Panc1 (cell line): ENCODE data around the gene ZBED4. TPM values are rescaled to one million over a fixed set of nuclear protein-coding genes. Genes with fewer than 3 reads are reported as not detected.

Source experiments
- ATAC-seq: fragments of 200-7000 bp; cut with Tn5 transposase; 2 replicates; pipeline ENCODE4 v1.9.1; 2020; ENCODE audit warnings: mild to moderate bottlenecking, moderate library complexity
- BruUV-seq: library from RNA; stranded (reverse); fragments of 400-500 nt; replicated peaks from 2 replicates; lab custom pipeline; 2021; lab: Mats Ljungman, UMichigan
- CTCF ChIA-PET: fragments of 300-600 bp; sonication (Branson Sonifier 250); formaldehyde crosslinking; loops from one replicate; lab custom pipeline; 2022; ENCODE audit warnings: antibody characterized with exemption; lab: Charles Lee
- POLR2A ChIA-PET: fragments of 300-600 bp; sonication (Branson Sonifier 250); formaldehyde crosslinking; loops from one replicate; lab custom pipeline; 2022; ENCODE audit warnings: antibody characterized with exemption; lab: Charles Lee
- DNase-seq: peaks from one replicate; pipeline ENCODE4 v3.0.0-alpha.2; 2010; ENCODE audit warnings: low read depth, low spot score
- H3K27ac ChIP-seq: 2 replicates; pipeline ENCODE4 v1.5.1; 2011; ENCODE audit warnings: mild to moderate bottlenecking, low read length, inconsistent platforms
- H3K27me3 ChIP-seq: fragments of 200-500 bp; sonication (Bioruptor generic); 2 replicates; pipeline ENCODE4 v1.6.0; 2014; ENCODE audit warnings: low read length, inconsistent platforms; ENCODE audit not compliant: control insufficient read depth, insufficient read depth
- H3K36me3 ChIP-seq: fragments of 200-500 bp; sonication (Bioruptor generic); 2 replicates; pipeline ENCODE4 v1.5.1; 2014; ENCODE audit warnings: inconsistent platforms, mild to moderate bottlenecking, low read length, moderate library complexity; ENCODE audit not compliant: control insufficient read depth, insufficient read depth
- H3K4me1 ChIP-seq: 2 replicates; pipeline ENCODE4 v1.5.1; 2011; ENCODE audit warnings: inconsistent platforms, mild to moderate bottlenecking, low read length, moderate library complexity; ENCODE audit not compliant: control insufficient read depth, insufficient read depth
- H3K4me3 ChIP-seq, 2 experiments: 2 replicates each; pipeline ENCODE4 v1.5.1; 2011 to 2012; ENCODE audit warnings: low read depth in 2 of 2, low read length in 2 of 2, mild to moderate bottlenecking in 2 of 2, inconsistent platforms in 1 of 2, moderate library complexity in 1 of 2
- H3K9me3 ChIP-seq: fragments of 200-500 bp; sonication (Bioruptor generic); 2 replicates; pipeline ENCODE4 v1.5.1; 2014; ENCODE audit warnings: low read depth, mild to moderate bottlenecking, inconsistent platforms, low read length, moderate library complexity; ENCODE audit not compliant: control insufficient read depth, insufficient read depth
- CTCF ChIP-seq: fragments of 450-650 bp; IDR thresholded peaks from 2 replicates; pipeline ENCODE4 v1.5.1; 2017; ENCODE audit warnings: mild to moderate bottlenecking
- POLR2AphosphoS5 ChIP-seq: IDR thresholded peaks from 2 replicates; pipeline ENCODE4 v1.6.1; 2012; ENCODE audit warnings: mild to moderate bottlenecking, low read depth, low read length, moderate library complexity
- REST ChIP-seq, 2 experiments: IDR thresholded peaks; 2 replicates each; pipeline ENCODE4 v1.6.1; 2011 to 2012; ENCODE audit warnings: low read depth in 2 of 2, control low read depth in 1 of 2, low read length in 1 of 2, mild to moderate bottlenecking in 1 of 2, moderate library complexity in 1 of 2; ENCODE audit not compliant: insufficient read depth in 1 of 2
- SIN3A ChIP-seq: IDR thresholded peaks from 2 replicates; pipeline ENCODE4 v1.6.1; 2012; ENCODE audit warnings: low read depth, mild to moderate bottlenecking, low read length, moderate library complexity, borderline replicate concordance; ENCODE audit not compliant: insufficient read depth
- TCF7L2 ChIP-seq: IDR thresholded peaks from 2 replicates; pipeline ENCODE4 v1.6.1; 2011; ENCODE audit warnings: mild to moderate bottlenecking, low read depth, low read length, inconsistent platforms
- in situ Hi-C: cut with HindIII; loops from 2 replicates; pipeline ENCODE4 v1.10.0; 2016; ENCODE audit warnings: low sequenced_read_pairs, low pct_unique_long_range_greater_than_20kb
- intact Hi-C: fragments of 100-400 bp; cut with micrococcal nuclease; formaldehyde crosslinking; loops from one replicate; pipeline ENCODE4 v1.10.0; 2022; ENCODE audit not compliant: unreplicated experiment
- total RNA-seq: library from RNA; stranded (reverse); gene quantifications from one replicate; pipeline ENCODE4 v1.2.1, GENCODE V29; 2021; ENCODE audit not compliant: unreplicated experiment

ZBED4 gene
- total RNA-seq, 1 experiment from 2014 or later = 17.3 TPM

- intact Hi-C loops (loop anchor here (5.0 kb wide), 1 partner anchor 100 kb away; no protein-coding TSS in a partner anchor), in situ Hi-C loops (no loop called here)
- Histone ChIP-seq H3K4me1 (peaks cover 11% of the 10 kb centered on the region; the same call in 1 of the 2 replicates), H3K27ac (no peak overlapping the region), H3K9me3 (no peaks in the 10 kb centered on the region), H3K27me3 (no peaks in the 10 kb centered on the region), H3K36me3 (no peaks in the 10 kb centered on the region), H3K4me3 (no peak overlapping the region)
- ChIA-PET POLR2A (no interaction called here), CTCF (no interaction called here)
- BruUV-seq = no TSS peak
- DNase-seq = no peak
- no peak for ATAC-seq
- TF ChIP-seq REST (IDR thresholded peaks at IDR 0.05; ENCODE audit: insufficient read depth in 1 of 2, low read depth in 2 of 2, low read length in 1 of 2) (no peak), SIN3A (no peak), POLR2AphosphoS5 (no peak), TCF7L2 (no peak), CTCF (no peak)
Measured at GRCh38 chr22:49927483-49928184, 74.0 kb downstream of the ZBED4 start.

GRCh38 chr22:49928185-49928495 is 74.5 kb downstream of the ZBED4 start:
- ATAC-seq (no peak), DNase-seq (no peak)
- intact Hi-C loops = loop anchor here (5.0 kb wide), 1 partner anchor 99 kb away; no protein-coding TSS in a partner anchor
- H3K9me3 ChIP-seq = no peaks in the 10 kb centered on the region
- no TSS peak for BruUV-seq
- in situ Hi-C loops = no loop called here
- TF ChIP-seq SIN3A (no peak), CTCF (no peak)
- ChIA-PET POLR2A (no interaction called here), CTCF (no interaction called here)
- no peak overlapping the region for H3K27ac ChIP-seq
- H3K4me3 ChIP-seq = no peak overlapping the region
- no peaks in the 10 kb centered on the region for H3K36me3 ChIP-seq
- no peaks in the 10 kb centered on the region for H3K27me3 ChIP-seq
- H3K4me1 ChIP-seq = peaks cover 14% of the 10 kb centered on the region
